ENCODE data around the gene IL1R2.

DNA sequence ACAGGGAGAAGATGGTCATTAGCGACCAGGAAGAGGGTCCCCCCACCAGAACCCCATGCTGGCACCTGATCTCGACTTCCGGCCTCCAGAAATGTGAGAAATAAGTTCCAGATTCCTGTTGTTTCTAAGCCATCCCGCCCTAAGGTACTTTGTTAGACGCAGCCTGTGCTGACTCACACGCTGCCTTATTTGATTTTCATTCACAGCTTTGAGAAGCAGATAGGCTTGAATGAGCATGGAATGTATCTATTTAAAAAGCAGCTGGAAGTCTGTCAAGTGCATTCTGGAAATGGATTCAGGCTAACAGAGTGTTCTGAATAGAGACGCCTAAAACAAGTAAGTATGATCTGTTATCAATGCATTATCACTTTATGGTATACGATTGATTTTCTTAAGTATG lies 8.3 kb upstream of the IL1R2 start:
- TF ChIP-seq POLR2A (IDR thresholded peaks at IDR 0.05), result no peak
- no peak for TF ChIP-seq POLR2AphosphoS5 (IDR thresholded peaks at IDR 0.05)
